Stimulated activated CD8-positive, alpha-beta memory T cell treated with anti-CD3 and anti-CD28 coated beads, Interleukin-4, amount 100 ng/mL, for 1 hour (primary cell): Measurements from ENCODE around the gene TTLL7.

Experiments
- DNase-seq, 2 donors: peaks; one replicate each; pipeline ENCODE4 v3.0.0-alpha.2; 2020; ENCODE audit warnings: low read depth in 2 of 2, low spot score in 1 of 2

Gene TTLL7

GRCh38 chr1:83887483-83887882 lies 111.4 kb downstream of the TTLL7 start:
- DNase-seq: no peak

GRCh38 chr1:83883979-83884378 lies 115.0 kb downstream of the TTLL7 start:
- no peak for DNase-seq

GRCh38 chr1:83882906-83883305 lies 116.0 kb downstream of the TTLL7 start:
- DNase-seq: no peak

GRCh38 chr1:83872515-83872914 lies 126.4 kb downstream of the TTLL7 start:
- no peak for DNase-seq

GRCh38 chr1:83864991-83865390 lies 133.9 kb downstream of the TTLL7 start:
- no peak for DNase-seq

GRCh38 chr1:83860490-83861221 lies 138.3 kb downstream of the TTLL7 start:
- peak; percentile 42 to 56 for DNase-seq

- DNase-seq: no peak
These were observed 141.2 kb downstream of the TTLL7 start for GRCh38 chr1:83857716-83858115.

- no peak for DNase-seq
These were observed 141.8 kb downstream of the TTLL7 start for GRCh38 chr1:83857103-83857502.

GRCh38 chr1:83856381-83856780 lies 142.6 kb downstream of the TTLL7 start:
- DNase-seq: no peak

- DNase-seq: no peak
These were observed 144.5 kb downstream of the TTLL7 start for GRCh38 chr1:83854456-83854855.

- no peak for DNase-seq
These were observed 148.1 kb downstream of the TTLL7 start for GRCh38 chr1:83850834-83851233.

- no peak for DNase-seq
These were observed 149.5 kb downstream of the TTLL7 start for GRCh38 chr1:83849191-83850061.

- no peak for DNase-seq
These were observed 152.8 kb downstream of the TTLL7 start for GRCh38 chr1:83846138-83846537.

- no peak for DNase-seq
These were observed 153.4 kb downstream of the TTLL7 start for GRCh38 chr1:83845437-83846071.

GRCh38 chr1:83844546-83844945 lies 154.4 kb downstream of the TTLL7 start:
- no peak for DNase-seq

GRCh38 chr1:83839566-83840173 lies 159.3 kb downstream of the TTLL7 start:
- DNase-seq: no peak

GRCh38 chr1:83838573-83838972 lies 160.4 kb downstream of the TTLL7 start:
- no peak for DNase-seq

GRCh38 chr1:83836543-83836942 lies 162.4 kb downstream of the TTLL7 start:
- no peak for DNase-seq

GRCh38 chr1:83834621-83835264 lies 164.2 kb downstream of the TTLL7 start:
- no peak for DNase-seq

GRCh38 chr1:83832194-83832593 lies 166.7 kb downstream of the TTLL7 start:
- no peak for DNase-seq

- no peak for DNase-seq
These were observed 169.8 kb downstream of the TTLL7 start for GRCh38 chr1:83829106-83829505.
